ENCODE measurements around the gene KRTAP10-2. TPM values are rescaled to one million over a fixed set of nuclear protein-coding genes. Genes with fewer than 3 reads are reported as not detected.
A peak's percentile ranks its signal among the peaks of the same experiment; 100 is the strongest.

KRTAP10-2 gene
- total and polyA plus RNA-seq, 9 of the 15 experiments (the other 6 are each of a cell fraction or from before 2014, with no cell fraction given) = not detected

GRCh38 chr21:44596068-44596725 lies 44.9 kb upstream of the KRTAP10-2 start:
- in situ Hi-C loops (cut with MboI) = no loop called here
- ATAC-seq (peak; percentile 16), FAIRE-seq (no peak), DNase-seq (ENCODE audit: extremely low read depth in 1 of 4, low spot score in 3 of 4) (no peak)
- no peaks in the 10 kb centered on the region for H3K36me3 ChIP-seq (ENCODE audit: control insufficient read depth, insufficient read depth, low read length)
- 4% methylated on average over 9 of the region's 9 CpGs for WGBS (ENCODE audit: insufficient coverage, low coverage, missing lambda C conversion rate)
- no peak overlapping the region for H3K4me3 ChIP-seq
- ChIA-PET CTCF (ENCODE audit: low intra/inter-chr PET ratio) (no interaction called here), POLR2A (interaction anchor here (1.0 kb wide), 1 partner anchor 14 kb away, joined by 3 read pairs; no protein-coding TSS in a partner anchor)
- H2AFZ ChIP-seq (ENCODE audit: low read depth, low read length) = peak overlapping the region; percentile 28; the same call in 1 of the 2 replicates
- intact Hi-C loops (cut with micrococcal nuclease) = no loop called here
- H3K4me2 ChIP-seq (ENCODE audit: insufficient read depth, low read length) = no peak overlapping the region
- H3K79me2 ChIP-seq (ENCODE audit: control insufficient read depth, insufficient read depth, low read length) = no peaks in the 10 kb centered on the region
- no peaks in the 10 kb centered on the region for H3K9me1 ChIP-seq (ENCODE audit: control insufficient read depth, insufficient read depth, low read length)
- no TSS peak for BruUV-seq (replicated peaks)
- no peaks in the 10 kb centered on the region; the same call in 1 of the 2 replicates for H3K9me3 ChIP-seq (replicated peaks; ENCODE audit: control insufficient read depth, insufficient read depth, low read depth, low read length)
- H3K4me1 ChIP-seq (replicated peaks in 1 of 2; ENCODE audit: control insufficient read depth in 2 of 2, insufficient read depth in 2 of 2, low read length in 2 of 2) = peaks cover 24 to 29% of the 10 kb centered on the region in 2 experiments
- no peak overlapping the region for H3K9ac ChIP-seq (ENCODE audit: insufficient read depth in 1 of 2, low read depth in 2 of 2, low read length in 2 of 2)
- H4K20me1 ChIP-seq (replicated peaks; ENCODE audit: control insufficient read depth, insufficient read depth, low read length) = no peaks in the 10 kb centered on the region
- peaks cover 5 to 30% of the 10 kb centered on the region in 2 experiments; a peak in 4 of 5 replicates for H3K27me3 ChIP-seq (ENCODE audit: control insufficient read depth in 2 of 2, insufficient read depth in 2 of 2, low read length in 2 of 2)
- H3K27ac ChIP-seq (ENCODE audit: extremely low read depth, low read depth, low read length) = no peak overlapping the region
- peak; percentile 28; the same call in 1 of the 2 replicates for TF ChIP-seq MAX (CRISPR knock-in tag; IDR thresholded peaks at IDR 0.05)
- TF ChIP-seq XRCC4 (IDR thresholded peaks at IDR 0.05; ENCODE audit: extremely low read depth, insufficient read depth, insufficient read length) = no peak
- peak in 1 of 2 experiments; percentile 77; a peak in 1 of 3 replicates for TF ChIP-seq CBX3 (IDR thresholded peaks at IDR 0.05; ENCODE audit: borderline replicate concordance in 1 of 2, low read length in 2 of 2)
- peak; percentile 21; the same call in 1 of the 2 replicates for TF ChIP-seq L3MBTL2 (IDR thresholded peaks at IDR 0.05)
- no peak for TF ChIP-seq TARDBP (IDR thresholded peaks at IDR 0.05)
- no peak for TF ChIP-seq ID3 (CRISPR knock-in tag; IDR thresholded peaks at IDR 0.05)
- TF ChIP-seq ID3 (tag; IDR thresholded peaks at IDR 0.05) = peak; percentile 42; the same call in 1 of the 2 replicates
- TF ChIP-seq KLF6 (CRISPR knock-in tag; IDR thresholded peaks at IDR 0.05; ENCODE audit: borderline replicate concordance) = no peak
- TF ChIP-seq ZBTB1 (CRISPR knock-in tag; IDR thresholded peaks at IDR 0.05; ENCODE audit: borderline replicate concordance, low read depth) = no peak
- peak; percentile 3; the same call in 1 of the 2 replicates for TF ChIP-seq MAFK (IDR thresholded peaks at IDR 0.05; ENCODE audit: low read length)
- 0 out of 6 replicates have a peak, but pooled peaks of 1 of the 3 experiments have one; percentile 7 for TF ChIP-seq CTCF (IDR thresholded peaks at IDR 0.05 in 2 of 3, conservative IDR thresholded peaks at IDR 0.05 in 1 of 3; ENCODE audit: insufficient read depth in 2 of 3, low read depth in 1 of 3, low read length in 3 of 3)
- TF ChIP-seq CTBP1 (IDR thresholded peaks at IDR 0.05; ENCODE audit: borderline replicate concordance) = 0 out of 2 replicates have a peak, but pooled peaks have one; percentile 11
- no peak for TF ChIP-seq ZNF766 (CRISPR knock-in tag; conservative IDR thresholded peaks at IDR 0.05)
- TF ChIP-seq TCFL5 (CRISPR knock-in tag; conservative IDR thresholded peaks at IDR 0.05) = no peak
- TF ChIP-seq PTRF (tag; IDR thresholded peaks at IDR 0.05) = 0 out of 2 replicates have a peak, but pooled peaks have one; percentile 8
- TF ChIP-seq NR4A1 (CRISPR knock-in tag; IDR thresholded peaks at IDR 0.05) = no peak
- peak; percentile 63 for TF ChIP-seq NR4A1 (tag; IDR thresholded peaks at IDR 0.05)
- TF ChIP-seq DMBX1 (CRISPR knock-in tag; IDR thresholded peaks at IDR 0.05; ENCODE audit: borderline replicate concordance) = peak; percentile 15; the same call in 1 of the 2 replicates
- no peak for TF ChIP-seq KLF1 (tag; IDR thresholded peaks at IDR 0.05)
- TF ChIP-seq CEBPG (CRISPR knock-in tag; IDR thresholded peaks at IDR 0.05) = no peak
- TF ChIP-seq CEBPG (tag; conservative IDR thresholded peaks at IDR 0.05 in 1 of 2, IDR thresholded peaks at IDR 0.05 in 1 of 2) = no peak

Data from K562 (cell line).